ENCODE results near the gene CHST3. TPM values are rescaled to one million over a fixed set of nuclear protein-coding genes. Genes with fewer than 3 reads are reported as not detected.

The CHST3 gene
- total RNA-seq, 1 experiment from 2014 or later: 6.1 TPM

DNA sequence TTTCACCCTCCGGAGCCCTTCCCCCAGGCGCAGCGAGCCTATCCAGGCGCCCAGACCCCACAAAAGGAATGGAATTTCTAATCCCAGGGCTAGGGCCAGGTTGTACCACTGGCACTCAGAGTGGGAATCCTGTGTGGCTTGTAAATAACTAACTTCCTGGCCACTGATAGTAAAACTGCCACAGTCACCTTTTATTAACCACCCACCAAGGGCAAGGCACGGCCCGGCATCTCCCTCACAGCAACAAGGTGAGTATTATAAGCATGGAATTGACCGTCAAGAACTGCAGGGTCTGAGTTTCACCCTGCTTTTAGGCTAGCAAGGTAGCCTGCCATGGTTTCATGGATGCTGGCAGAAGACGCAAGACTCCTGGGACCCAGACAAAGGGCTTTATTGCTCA is 73.1 kb downstream of the CHST3 start:
- peaks cover 13 to 15% of the 10 kb centered on the region in 2 experiments for H3K4me1 Mint-ChIP-seq
- no peak overlapping the region for H3K27ac Mint-ChIP-seq
- DNase-seq: no peak
- WGBS (ENCODE audit: extremely low coverage, insufficient read length, low lambda C conversion rate): no CpG with 5 or more reads among the region's 8 CpGs
- Histone ChIP-seq H3K4me2 (ENCODE audit: insufficient read depth, insufficient read length, low read length) (no peak overlapping the region), H3K18ac (ENCODE audit: insufficient read length, low read depth, low read length) (no peak overlapping the region), H3K79me2 (ENCODE audit: insufficient read depth, low read length) (no peaks in the 10 kb centered on the region), H3K9ac (ENCODE audit: extremely low read depth, insufficient read length, low read length) (no peak overlapping the region), H4K91ac (ENCODE audit: insufficient read length, low read depth, low read length) (no peak overlapping the region), H3K14ac (ENCODE audit: insufficient read depth, low read length) (no peak overlapping the region), H3K23ac (ENCODE audit: insufficient read length, low read depth, low read length) (no peak overlapping the region), H3K56ac (ENCODE audit: insufficient read length, low read depth, low read length) (no peak overlapping the region), H3K27ac (ENCODE audit: insufficient read length, low read depth, low read length) (no peak overlapping the region), H4K8ac (replicated peaks; ENCODE audit: insufficient read length, low read depth, low read length) (no peak overlapping the region), H3K23me2 (ENCODE audit: insufficient read length, low read depth, low read length, poor library complexity, severe bottlenecking) (no peaks in the 10 kb centered on the region), H4K5ac (ENCODE audit: insufficient read length, low read depth, low read length) (no peak overlapping the region), H2BK20ac (ENCODE audit: low read depth, low read length, poor library complexity, severe bottlenecking) (no peak overlapping the region), H3K27me3 (ENCODE audit: insufficient read depth, low read length) (no peaks in the 10 kb centered on the region), H2BK12ac (ENCODE audit: insufficient read length, low read depth, low read length) (no peak overlapping the region), H2BK15ac (ENCODE audit: low read depth, low read length) (no peak overlapping the region), H2AK5ac (ENCODE audit: insufficient read length, low read length) (no peak overlapping the region), H3K79me1 (ENCODE audit: insufficient read depth, low read depth, low read length, poor library complexity, severe bottlenecking) (no peaks in the 10 kb centered on the region), H2BK120ac (ENCODE audit: low read depth, low read length, poor library complexity, severe bottlenecking) (no peak overlapping the region), H2AFZ (ENCODE audit: low read length) (no peak overlapping the region), H2BK5ac (ENCODE audit: insufficient read length, low read length) (no peak overlapping the region), H3T11ph (ENCODE audit: low read length) (no peak overlapping the region), H3K4me1 (ENCODE audit: insufficient read depth, low read length) (no peaks in the 10 kb centered on the region), H4K20me1 (ENCODE audit: control insufficient read depth, insufficient read depth, insufficient read length) (no peaks in the 10 kb centered on the region), H3K9me3 (ENCODE audit: control insufficient read depth, low read depth, low read length) (no peaks in the 10 kb centered on the region), H3K4ac (ENCODE audit: low read depth, low read length) (no peak overlapping the region)
- no peak for TF ChIP-seq CTCF (conservative IDR thresholded peaks at IDR 0.05)
- H3K4me3 Mint-ChIP-seq: no peak overlapping the region
- H3K27me3 Mint-ChIP-seq (ENCODE audit: low read depth): peaks cover 10% of the 10 kb centered on the region
- no peaks in the 10 kb centered on the region for H3K36me3 Mint-ChIP-seq (ENCODE audit: insufficient read depth in 1 of 3, low read depth in 3 of 3)
- H3K9me3 Mint-ChIP-seq: no peaks in the 10 kb centered on the region

Data from H9 (cell line).